Uterus (tissue), 2 donors: ENCODE data around the gene ARID4B.

Experiments
- CTCF ChIP-seq, 4 experiments: fragments of 200-600 bp in 2 of 4; fragments of 450-650 bp in 2 of 4; sonication (generic) in 2 of 4; IDR thresholded peaks; one replicate each; pipeline ENCODE4 v1.5.1; 2016 to 2019; ENCODE audit warnings: antibody characterized with exemption in 4 of 4, mild to moderate bottlenecking in 2 of 4, moderate library complexity in 1 of 4
- POLR2A ChIP-seq, 2 donors: fragments of 450-650 bp; IDR thresholded peaks; one replicate each; pipeline ENCODE4 v1.6.1; 2016; ENCODE audit warnings: antibody characterized with exemption in 2 of 2, mild to moderate bottlenecking in 1 of 2, moderate library complexity in 1 of 2

- TF ChIP-seq CTCF (IDR thresholded peaks at IDR 0.05) (no peak), POLR2A (IDR thresholded peaks at IDR 0.05) (no peak)
Observed at GRCh38 chr1:235254721-235255120, 73.3 kb downstream of the ARID4B start.
